Liver (tissue), 3 donors: ENCODE data around the gene STAT2.

Experiments
- CTCF ChIP-seq: fragments of 150-350 bp; IDR thresholded peaks from 2 replicates; pipeline ENCODE4 v1.5.1; 2017; ENCODE audit warnings: improper control_type of control experiment, low read depth, low read length; ENCODE audit not compliant: missing input control
- FOXA1 ChIP-seq: IDR thresholded peaks from 2 replicates; pipeline ENCODE4 v1.6.1; 2016; ENCODE audit warnings: antibody characterized with exemption
- RAD21 ChIP-seq, 2 donors: IDR thresholded peaks; 2 replicates each; pipeline ENCODE4 v1.6.1; 2016; ENCODE audit warnings: antibody characterized with exemption in 2 of 2, mild to moderate bottlenecking in 2 of 2
- TAF1 ChIP-seq: conservative IDR thresholded peaks from 2 replicates; pipeline ENCODE4 v1.6.1; 2016; ENCODE audit warnings: antibody characterized with exemption, mild to moderate bottlenecking
- donor health status: healthy.
- donor health status: healthy.

- TF ChIP-seq FOXA1 = no peak
- TF ChIP-seq CTCF = no peak
- no peak for TF ChIP-seq RAD21 (IDR thresholded peaks at IDR 0.05)
- TF ChIP-seq TAF1 = no peak
Observed at GRCh38 chr12:56350662-56351061, 9.2 kb downstream of the STAT2 start.
